ENCODE measurements around the gene RNMT.

The RNMT gene

DNA sequence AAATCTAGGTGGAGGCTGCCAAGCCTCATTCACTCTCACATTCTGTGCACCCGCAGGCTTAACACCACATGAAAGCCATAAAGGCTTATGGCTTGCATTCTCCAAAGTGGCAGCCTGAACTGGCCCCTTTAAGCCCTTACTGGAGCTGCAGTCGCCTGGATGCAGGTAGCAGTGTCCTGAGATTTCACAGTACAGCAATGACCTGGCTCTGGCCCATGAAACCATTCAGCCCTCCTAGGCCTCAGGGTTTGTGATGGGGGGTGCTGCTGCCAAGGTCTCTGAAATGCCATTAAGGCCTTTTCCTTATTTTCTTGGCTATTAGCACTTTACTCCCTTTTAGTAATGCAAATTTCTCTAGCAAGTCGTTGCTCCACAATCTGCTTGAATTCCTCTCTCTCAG, 48.6 kb downstream of the RNMT start:
- no peak overlapping the region for H3K27ac ChIP-seq
- no peak for TF ChIP-seq ZFX (IDR thresholded peaks at IDR 0.05; ENCODE audit: borderline replicate concordance)
- TF ChIP-seq, protein P1, sequence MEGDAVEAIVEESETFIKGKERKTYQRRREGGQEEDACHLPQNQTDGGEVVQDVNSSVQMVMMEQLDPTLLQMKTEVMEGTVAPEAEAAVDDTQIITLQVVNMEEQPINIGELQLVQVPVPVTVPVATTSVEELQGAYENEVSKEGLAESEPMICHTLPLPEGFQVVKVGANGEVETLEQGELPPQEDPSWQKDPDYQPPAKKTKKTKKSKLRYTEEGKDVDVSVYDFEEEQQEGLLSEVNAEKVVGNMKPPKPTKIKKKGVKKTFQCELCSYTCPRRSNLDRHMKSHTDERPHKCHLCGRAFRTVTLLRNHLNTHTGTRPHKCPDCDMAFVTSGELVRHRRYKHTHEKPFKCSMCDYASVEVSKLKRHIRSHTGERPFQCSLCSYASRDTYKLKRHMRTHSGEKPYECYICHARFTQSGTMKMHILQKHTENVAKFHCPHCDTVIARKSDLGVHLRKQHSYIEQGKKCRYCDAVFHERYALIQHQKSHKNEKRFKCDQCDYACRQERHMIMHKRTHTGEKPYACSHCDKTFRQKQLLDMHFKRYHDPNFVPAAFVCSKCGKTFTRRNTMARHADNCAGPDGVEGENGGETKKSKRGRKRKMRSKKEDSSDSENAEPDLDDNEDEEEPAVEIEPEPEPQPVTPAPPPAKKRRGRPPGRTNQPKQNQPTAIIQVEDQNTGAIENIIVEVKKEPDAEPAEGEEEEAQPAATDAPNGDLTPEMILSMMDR (IDR thresholded peaks at IDR 0.05), result no peak

DNA sequence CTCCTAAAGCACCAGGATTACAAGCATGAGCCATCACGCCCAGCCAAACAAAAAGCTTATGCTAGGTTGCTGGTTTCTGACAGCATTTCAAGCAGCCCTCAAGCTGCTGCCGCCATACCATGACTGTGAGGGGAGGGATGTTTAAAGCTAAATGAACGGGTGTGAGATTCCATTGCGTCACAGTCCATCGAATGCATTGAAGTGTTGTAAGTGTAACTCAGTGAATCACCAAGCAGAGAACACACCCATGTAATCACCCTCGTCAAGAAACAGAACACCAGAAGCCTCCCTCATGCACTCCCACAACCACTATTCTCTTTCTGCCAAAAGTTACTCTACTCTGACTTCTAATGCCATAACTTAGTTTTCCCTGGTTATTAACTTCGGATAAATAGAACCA, 64.7 kb downstream of the RNMT start:
- no peak overlapping the region for H3K27ac ChIP-seq
- no peak for TF ChIP-seq ZFX (IDR thresholded peaks at IDR 0.05; ENCODE audit: borderline replicate concordance)
- TF ChIP-seq, protein P1 (IDR thresholded peaks at IDR 0.05), result no peak

DNA sequence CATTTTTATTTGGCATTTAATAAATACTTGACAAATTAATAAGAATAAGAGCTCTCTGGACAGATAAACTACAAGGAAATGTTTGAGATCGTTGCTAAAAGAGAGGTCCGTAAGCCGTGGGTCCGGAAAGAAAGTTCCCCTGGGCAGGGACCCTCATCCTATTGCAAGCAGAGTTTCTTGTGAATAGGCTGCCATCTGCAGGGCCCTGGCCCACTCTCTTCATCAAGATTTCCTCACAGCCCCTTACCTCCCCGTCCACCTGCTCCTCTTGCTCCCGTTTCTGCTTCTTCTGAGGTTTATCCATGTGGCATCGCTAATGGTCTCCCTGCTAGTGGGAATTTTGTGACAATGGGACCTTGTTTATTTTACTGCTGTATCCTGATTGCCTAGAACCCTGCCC, 67.3 kb downstream of the RNMT start:
- TF ChIP-seq ZFX (IDR thresholded peaks at IDR 0.05; ENCODE audit: borderline replicate concordance), result no peak
- TF ChIP-seq, protein P1 (IDR thresholded peaks at IDR 0.05), result no peak
- no peak overlapping the region for H3K27ac ChIP-seq

DNA sequence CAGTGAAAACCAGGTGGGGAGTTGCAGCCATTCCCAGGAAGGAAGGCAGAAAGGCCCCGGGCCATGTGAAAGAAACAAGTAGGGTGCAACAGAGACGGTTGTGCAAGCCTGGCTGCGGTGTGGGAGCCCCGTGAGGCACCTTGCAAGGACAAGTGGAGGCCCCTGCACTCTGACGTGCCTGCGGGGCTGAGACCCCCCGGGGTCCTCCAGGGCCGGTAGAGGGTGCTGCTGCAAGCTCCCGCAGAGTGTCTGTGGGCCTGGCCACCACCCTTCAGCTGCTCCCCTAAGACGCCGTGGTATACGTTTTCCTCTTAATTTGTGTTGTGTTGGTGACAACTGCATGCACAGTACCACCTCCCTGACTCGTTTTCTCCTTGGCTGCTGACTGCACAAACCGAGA, 70.0 kb downstream of the RNMT start:
- TF ChIP-seq, protein P1 (IDR thresholded peaks at IDR 0.05), result no peak; the same call in 1 of the 2 replicates
- TF ChIP-seq ZFX (IDR thresholded peaks at IDR 0.05; ENCODE audit: borderline replicate concordance), result no peak

DNA sequence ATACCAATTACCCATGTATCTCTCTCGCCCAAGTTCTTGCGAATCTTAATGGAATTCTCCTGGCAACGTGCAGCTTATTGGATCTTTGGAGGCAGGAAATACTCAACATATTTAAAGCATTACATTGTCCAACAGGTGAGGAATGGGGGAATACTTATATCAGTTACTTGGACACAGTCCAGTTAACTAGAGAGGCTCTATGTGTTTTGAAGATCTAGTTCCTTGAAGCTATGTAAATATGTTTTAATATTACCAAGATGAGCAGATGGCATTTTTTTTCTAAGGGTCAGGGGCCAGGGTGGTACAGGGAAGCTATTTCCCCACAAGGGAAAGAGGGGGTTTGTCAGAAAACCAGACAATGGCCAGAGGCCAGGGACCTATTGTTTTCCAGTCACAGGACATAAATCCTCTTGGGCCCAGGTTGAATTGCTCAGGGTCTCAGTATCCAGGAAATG, 70.7 kb downstream of the RNMT start:
- no peak overlapping the region for H3K27ac ChIP-seq
- TF ChIP-seq, protein P1 (IDR thresholded peaks at IDR 0.05), result no peak
- TF ChIP-seq ZFX (IDR thresholded peaks at IDR 0.05; ENCODE audit: borderline replicate concordance), result no peak

More for the DNA sequence above, 70.0 kb downstream of the RNMT start:
- no peak overlapping the region for H3K27ac ChIP-seq

DNA sequence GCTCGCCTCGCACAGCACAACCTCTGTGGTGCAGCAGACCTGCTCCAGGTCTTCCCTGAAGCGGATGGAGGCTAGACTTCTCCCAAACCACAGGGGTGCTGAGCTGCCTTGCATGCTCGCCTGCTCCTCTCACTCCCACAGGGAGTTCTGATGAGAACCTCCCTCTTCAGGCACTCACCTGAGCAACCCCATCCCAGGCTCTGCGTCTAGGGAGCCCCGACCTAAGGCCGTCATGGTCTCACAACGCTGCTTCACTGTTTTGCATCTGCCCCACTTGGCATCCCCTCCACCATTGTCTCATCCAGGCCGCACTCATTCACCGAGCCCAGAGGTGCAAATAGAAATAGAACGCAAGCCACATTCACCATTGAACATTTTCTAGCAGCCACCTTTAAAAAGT, 72.9 kb downstream of the RNMT start:
- H3K27ac ChIP-seq, result no peak overlapping the region
- TF ChIP-seq, protein P1 (IDR thresholded peaks at IDR 0.05), result no peak
- no peak for TF ChIP-seq ZFX (IDR thresholded peaks at IDR 0.05; ENCODE audit: borderline replicate concordance)

DNA sequence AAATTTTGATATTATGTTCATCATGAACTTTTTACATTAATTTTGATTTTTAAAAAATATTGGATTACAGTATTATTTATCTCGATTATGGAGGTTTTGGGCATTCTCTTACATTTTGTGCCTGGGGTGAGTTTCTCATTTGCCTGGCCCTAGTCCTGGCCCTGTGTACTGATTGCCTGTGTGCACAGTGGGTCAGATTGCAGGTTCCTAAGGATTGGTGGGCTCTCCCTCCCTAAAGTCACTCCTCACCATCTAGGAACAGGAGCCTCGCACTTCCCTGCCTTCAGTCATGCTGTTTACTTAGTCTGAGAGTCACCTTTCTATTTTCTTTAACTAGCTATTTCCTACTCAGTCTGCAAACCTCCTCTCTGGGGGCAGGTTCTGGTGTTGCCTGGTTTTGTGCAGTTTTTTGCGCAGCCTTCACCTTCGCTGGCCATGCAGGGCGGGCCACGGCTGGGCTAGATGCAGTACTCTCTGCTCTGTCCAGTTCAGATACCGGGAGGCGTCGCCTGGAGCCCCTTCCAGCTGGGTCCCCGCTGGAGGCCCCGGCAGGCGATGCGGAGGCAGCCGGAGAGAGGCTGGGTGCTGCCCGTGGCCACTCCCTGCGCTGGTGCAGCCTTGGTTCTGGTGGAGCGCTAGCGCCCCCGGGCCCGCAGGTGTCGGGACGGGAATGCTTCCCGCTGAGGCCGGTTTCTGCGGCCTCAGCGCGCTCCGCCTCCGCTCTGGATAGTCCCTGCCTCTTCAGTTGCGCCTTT, 74.2 kb downstream of the RNMT start:
- TF ChIP-seq, protein P1 (IDR thresholded peaks at IDR 0.05), result peak; percentile 86
- no peak for TF ChIP-seq ZFX (IDR thresholded peaks at IDR 0.05; ENCODE audit: borderline replicate concordance)
- no peak overlapping the region for H3K27ac ChIP-seq

Data from 22Rv1 (cell line).